ENCODE measurements around the gene SLN. TPM values are rescaled to one million over a fixed set of nuclear protein-coding genes. Genes with fewer than 3 reads are reported as not detected.
"Not testable (repeated sequence)": the region's sequence is repeated elsewhere in the genome, so short reads cannot be mapped to it uniquely, and the experiment has no call there.

The SLN gene
- not detected in 2 replicates for total RNA-seq (2014; rRNA removed; shearing (Covaris generic))

GRCh38 chr11:107711861-107712755 lies at the start of gene SLN:
Gene SLN (minus strand): TSS chr11:107712056.
- no peak for DNase-seq (ENCODE audit: low spot score)

- DNase-seq (ENCODE audit: low spot score): not testable (repeated sequence)
These were observed 47.0 kb upstream of the SLN start for GRCh38 chr11:107758719-107759355.

- no peak for DNase-seq (ENCODE audit: low spot score)
These were observed 45.8 kb upstream of the SLN start for GRCh38 chr11:107757661-107758060.

GRCh38 chr11:107756553-107756952 lies 44.7 kb upstream of the SLN start:
- DNase-seq (ENCODE audit: low spot score): no peak

- no peak for DNase-seq (ENCODE audit: low spot score)
These were observed 41.3 kb upstream of the SLN start for GRCh38 chr11:107752949-107753822.

- no peak for DNase-seq (ENCODE audit: low spot score)
These were observed 40.7 kb upstream of the SLN start for GRCh38 chr11:107752508-107752907.

GRCh38 chr11:107751082-107751481 lies 39.2 kb upstream of the SLN start:
- no peak for DNase-seq (ENCODE audit: low spot score)

- DNase-seq (ENCODE audit: low spot score): no peak
These were observed 38.5 kb upstream of the SLN start for GRCh38 chr11:107750313-107750712.

- DNase-seq (ENCODE audit: low spot score): no peak
These were observed 35.8 kb upstream of the SLN start for GRCh38 chr11:107747622-107748021.

- DNase-seq (ENCODE audit: low spot score): no peak
These were observed 32.9 kb upstream of the SLN start for GRCh38 chr11:107744736-107745135.

- DNase-seq (ENCODE audit: low spot score): no peak
These were observed 31.3 kb upstream of the SLN start for GRCh38 chr11:107743191-107743590.

- no peak for DNase-seq (ENCODE audit: low spot score)
These were observed 29.4 kb upstream of the SLN start for GRCh38 chr11:107741044-107741823.

- no peak for DNase-seq (ENCODE audit: low spot score)
These were observed 28.4 kb upstream of the SLN start for GRCh38 chr11:107740271-107740670.

GRCh38 chr11:107736546-107736945 lies 24.7 kb upstream of the SLN start:
- no peak for DNase-seq (ENCODE audit: low spot score)

GRCh38 chr11:107733518-107733917 lies 21.7 kb upstream of the SLN start:
- DNase-seq (ENCODE audit: low spot score): no peak

GRCh38 chr11:107732689-107733051 lies 20.8 kb upstream of the SLN start:
- DNase-seq (ENCODE audit: low spot score): no peak

- DNase-seq (ENCODE audit: low spot score): no peak
These were observed 20.3 kb upstream of the SLN start for GRCh38 chr11:107731941-107732688.

GRCh38 chr11:107722662-107723061 lies 10.8 kb upstream of the SLN start:
- DNase-seq (ENCODE audit: low spot score): no peak

- no peak for DNase-seq (ENCODE audit: low spot score)
These were observed 9.4 kb upstream of the SLN start for GRCh38 chr11:107721207-107721606.

GRCh38 chr11:107720303-107720774 lies 8.5 kb upstream of the SLN start:
- no peak for DNase-seq (ENCODE audit: low spot score)

All from A172 (cell line).